ENCODE data around the gene CLIC6.

Gene CLIC6

DNA sequence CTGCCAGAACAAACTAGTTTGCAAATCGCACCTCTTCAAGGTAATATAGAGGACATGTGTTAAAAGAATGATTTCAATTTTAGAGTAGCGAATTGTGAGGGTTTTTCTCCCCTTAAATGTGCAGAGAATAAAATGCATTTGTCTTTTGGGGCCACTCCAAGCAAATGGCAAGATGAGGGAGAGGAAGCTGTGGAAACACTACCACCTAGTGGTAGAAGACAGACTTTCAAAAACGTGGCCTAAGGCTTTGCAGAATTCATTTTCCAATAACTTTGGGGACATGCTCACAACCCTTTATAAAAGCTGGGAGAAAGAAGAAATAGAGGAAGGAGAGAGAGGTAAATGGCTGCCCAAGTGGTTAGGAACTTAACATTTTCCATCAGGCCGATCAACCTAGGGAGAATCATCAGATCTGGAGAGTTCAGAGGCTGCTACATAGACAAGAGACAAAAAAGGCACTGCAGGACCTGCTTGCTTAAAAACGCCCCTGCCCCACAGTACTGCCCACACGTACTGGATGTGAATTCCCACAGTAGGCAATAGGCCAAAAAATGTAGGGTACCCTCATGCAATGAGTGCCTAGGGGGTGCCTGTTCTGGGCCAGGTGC lies 38.2 kb upstream of the CLIC6 start:
- H3K27ac ChIP-seq: no peak overlapping the region
- TF ChIP-seq, protein P1, sequence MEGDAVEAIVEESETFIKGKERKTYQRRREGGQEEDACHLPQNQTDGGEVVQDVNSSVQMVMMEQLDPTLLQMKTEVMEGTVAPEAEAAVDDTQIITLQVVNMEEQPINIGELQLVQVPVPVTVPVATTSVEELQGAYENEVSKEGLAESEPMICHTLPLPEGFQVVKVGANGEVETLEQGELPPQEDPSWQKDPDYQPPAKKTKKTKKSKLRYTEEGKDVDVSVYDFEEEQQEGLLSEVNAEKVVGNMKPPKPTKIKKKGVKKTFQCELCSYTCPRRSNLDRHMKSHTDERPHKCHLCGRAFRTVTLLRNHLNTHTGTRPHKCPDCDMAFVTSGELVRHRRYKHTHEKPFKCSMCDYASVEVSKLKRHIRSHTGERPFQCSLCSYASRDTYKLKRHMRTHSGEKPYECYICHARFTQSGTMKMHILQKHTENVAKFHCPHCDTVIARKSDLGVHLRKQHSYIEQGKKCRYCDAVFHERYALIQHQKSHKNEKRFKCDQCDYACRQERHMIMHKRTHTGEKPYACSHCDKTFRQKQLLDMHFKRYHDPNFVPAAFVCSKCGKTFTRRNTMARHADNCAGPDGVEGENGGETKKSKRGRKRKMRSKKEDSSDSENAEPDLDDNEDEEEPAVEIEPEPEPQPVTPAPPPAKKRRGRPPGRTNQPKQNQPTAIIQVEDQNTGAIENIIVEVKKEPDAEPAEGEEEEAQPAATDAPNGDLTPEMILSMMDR (IDR thresholded peaks at IDR 0.05): peak; percentile 83
- no peak for TF ChIP-seq ZFX (IDR thresholded peaks at IDR 0.05; ENCODE audit: borderline replicate concordance)

- H3K27ac ChIP-seq: no peak overlapping the region
- TF ChIP-seq ZFX (IDR thresholded peaks at IDR 0.05; ENCODE audit: borderline replicate concordance): no peak
- TF ChIP-seq, protein P1 (IDR thresholded peaks at IDR 0.05): no peak
Observed at GRCh38 chr21:34632498-34632897, 36.3 kb upstream of the CLIC6 start.

- no peak overlapping the region for H3K27ac ChIP-seq
- TF ChIP-seq, protein P1 (IDR thresholded peaks at IDR 0.05): peak; percentile 47
- no peak for TF ChIP-seq ZFX (IDR thresholded peaks at IDR 0.05; ENCODE audit: borderline replicate concordance)
Observed at GRCh38 chr21:34635307-34635706, 33.5 kb upstream of the CLIC6 start.

- TF ChIP-seq ZFX (IDR thresholded peaks at IDR 0.05; ENCODE audit: borderline replicate concordance): no peak
- TF ChIP-seq, protein P1 (IDR thresholded peaks at IDR 0.05): no peak
- no peak overlapping the region for H3K27ac ChIP-seq
Observed at GRCh38 chr21:34636961-34637360, 31.8 kb upstream of the CLIC6 start.

GRCh38 chr21:34639250-34639649 lies 29.5 kb upstream of the CLIC6 start:
- no peak overlapping the region for H3K27ac ChIP-seq
- no peak for TF ChIP-seq ZFX (IDR thresholded peaks at IDR 0.05; ENCODE audit: borderline replicate concordance)
- TF ChIP-seq, protein P1 (IDR thresholded peaks at IDR 0.05): no peak

DNA sequence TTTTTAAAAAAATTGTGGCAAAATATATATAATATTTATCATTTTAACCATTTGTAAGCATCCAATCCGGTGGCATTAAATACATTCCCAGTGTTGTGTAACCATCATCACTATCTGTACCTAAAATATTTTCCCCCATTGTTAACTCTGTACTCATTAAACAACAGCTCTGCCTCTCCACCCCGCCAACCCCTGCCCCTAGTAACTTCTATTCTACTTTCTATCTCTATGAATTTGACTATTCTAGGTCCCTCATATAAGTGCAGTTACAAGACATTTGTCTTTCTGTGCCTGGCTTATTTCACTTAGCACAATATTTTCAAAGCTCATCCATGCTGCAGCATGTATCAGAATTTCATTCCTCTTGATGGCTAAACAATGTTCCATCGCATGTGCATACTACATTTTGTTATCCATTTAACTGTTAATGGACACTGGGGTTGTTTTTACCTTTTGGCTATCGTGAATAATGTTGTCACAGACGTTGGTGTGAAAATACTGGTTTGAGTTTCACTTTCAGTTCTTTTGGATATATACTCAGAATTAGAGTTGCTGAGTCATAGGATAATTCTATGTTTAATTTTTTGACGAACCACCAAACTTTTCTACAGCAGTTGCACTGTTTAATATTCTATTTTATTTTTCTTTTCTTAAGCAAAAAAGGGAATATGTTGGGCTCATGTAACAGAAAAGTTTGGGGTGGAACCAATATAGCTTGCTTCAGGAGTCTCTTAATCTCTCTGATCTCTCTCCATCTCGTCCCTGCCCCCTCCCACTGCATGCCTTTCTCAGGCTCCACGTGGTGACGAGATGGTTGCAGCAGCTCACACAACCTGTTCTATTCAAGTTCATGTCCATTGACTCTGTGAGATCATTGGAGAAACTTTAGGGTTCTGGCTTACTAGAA lies 28.7 kb upstream of the CLIC6 start:
- no peak overlapping the region for H3K27ac ChIP-seq
- TF ChIP-seq ZFX (IDR thresholded peaks at IDR 0.05; ENCODE audit: borderline replicate concordance): no peak
- TF ChIP-seq, protein P1 (IDR thresholded peaks at IDR 0.05): no peak

DNA sequence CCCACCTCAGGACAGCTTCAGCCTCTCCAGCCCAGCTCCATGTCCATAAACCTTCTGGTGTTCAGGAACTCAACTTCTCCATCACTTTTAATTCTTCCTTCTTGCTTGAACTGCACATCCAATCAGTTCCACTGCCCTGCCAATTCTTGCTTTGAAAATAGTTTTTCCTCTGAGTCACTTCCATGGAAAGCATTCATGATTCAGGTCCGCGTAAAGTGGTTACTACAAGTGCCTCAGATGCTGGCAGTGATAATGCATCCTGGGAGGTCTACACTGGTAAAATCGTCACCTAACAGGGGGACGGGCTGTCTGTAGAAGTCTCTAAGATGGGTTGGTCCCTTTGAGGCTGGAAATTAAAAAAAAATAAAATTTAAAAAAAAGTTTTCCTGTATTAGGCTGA lies 27.9 kb upstream of the CLIC6 start:
- H3K27ac ChIP-seq: no peak overlapping the region
- TF ChIP-seq ZFX (IDR thresholded peaks at IDR 0.05; ENCODE audit: borderline replicate concordance): no peak
- TF ChIP-seq, protein P1 (IDR thresholded peaks at IDR 0.05): no peak
